HTR-8/SVneo (cell line): Measurements from ENCODE around the gene MAN1A1.
A peak's percentile ranks its signal among the peaks of the same experiment; 100 is the strongest.
"Not testable (repeated sequence)": the region's sequence is repeated elsewhere in the genome, so short reads cannot be mapped to it uniquely, and the experiment has no call there.

Experiments used
- DNase-seq: peaks from one replicate; pipeline ENCODE4 v3.0.0; 2011; ENCODE audit warnings: low spot score, mixed read lengths; ENCODE audit not compliant: insufficient read length
- FAIRE-seq: peaks from 2 replicates; lab custom pipeline; 2011; peaks lifted over from hg19 to GRCh38; lab: Jason Lieb, UNC

MAN1A1 gene

DNA sequence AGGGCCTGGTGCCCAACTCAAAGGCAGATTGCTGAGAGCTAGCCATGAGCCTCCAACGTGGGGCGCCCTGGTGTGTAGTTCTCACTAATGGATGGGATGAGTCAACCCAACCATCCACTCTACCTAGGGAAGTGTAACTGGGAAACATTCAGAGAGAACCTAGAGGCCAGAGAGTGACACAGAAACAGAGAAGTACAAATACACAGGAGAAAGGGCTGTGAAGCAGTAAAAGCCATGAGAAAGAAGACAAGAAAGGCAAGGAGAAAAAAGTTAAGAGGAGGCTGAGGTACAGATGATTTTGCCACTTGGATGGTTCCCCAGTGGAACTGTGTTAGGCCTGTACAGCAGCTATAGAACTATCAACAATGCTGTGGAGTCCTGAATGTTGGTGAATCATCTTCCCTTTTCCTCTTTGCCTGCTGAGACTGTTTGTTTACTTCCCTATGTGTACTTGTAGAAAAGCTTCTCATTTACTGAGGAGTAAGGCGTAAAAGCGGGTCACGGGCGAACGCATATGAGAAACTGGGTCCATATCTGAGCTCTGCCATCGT lies 39.0 kb downstream of the MAN1A1 start:
- DNase-seq, result no peak
- FAIRE-seq, result no peak

DNA sequence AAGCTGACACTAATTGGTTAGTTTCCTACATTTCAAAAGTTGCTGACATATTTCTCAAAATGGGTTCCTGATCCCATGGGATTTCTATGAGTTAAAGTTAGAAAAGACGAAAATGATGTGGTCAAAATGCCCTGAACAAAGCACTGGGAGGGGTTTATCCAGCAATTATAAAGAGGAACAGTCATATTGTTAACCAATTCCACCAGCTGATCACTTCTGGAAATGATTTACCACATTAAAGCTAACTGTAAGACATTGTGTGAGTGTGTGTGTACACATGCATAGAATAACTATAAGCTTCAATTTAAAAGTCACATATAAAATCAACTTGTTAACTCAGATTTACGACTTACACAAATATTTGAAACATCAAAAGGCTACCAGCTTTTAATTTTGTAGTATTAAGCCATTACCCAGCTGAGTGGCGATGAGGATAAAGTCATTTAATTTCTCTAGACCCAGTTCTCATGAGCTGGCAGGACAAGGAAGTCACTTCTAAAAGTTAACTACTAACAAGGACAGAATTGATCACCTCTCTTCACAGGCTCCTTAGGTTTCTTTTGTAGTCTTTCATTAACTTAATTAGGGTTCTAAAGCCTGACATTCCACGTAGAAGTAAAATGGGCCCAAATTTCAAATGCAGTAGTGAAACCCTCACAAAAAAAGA lies 40.4 kb downstream of the MAN1A1 start:
- no peak for FAIRE-seq
- no peak for DNase-seq

DNA sequence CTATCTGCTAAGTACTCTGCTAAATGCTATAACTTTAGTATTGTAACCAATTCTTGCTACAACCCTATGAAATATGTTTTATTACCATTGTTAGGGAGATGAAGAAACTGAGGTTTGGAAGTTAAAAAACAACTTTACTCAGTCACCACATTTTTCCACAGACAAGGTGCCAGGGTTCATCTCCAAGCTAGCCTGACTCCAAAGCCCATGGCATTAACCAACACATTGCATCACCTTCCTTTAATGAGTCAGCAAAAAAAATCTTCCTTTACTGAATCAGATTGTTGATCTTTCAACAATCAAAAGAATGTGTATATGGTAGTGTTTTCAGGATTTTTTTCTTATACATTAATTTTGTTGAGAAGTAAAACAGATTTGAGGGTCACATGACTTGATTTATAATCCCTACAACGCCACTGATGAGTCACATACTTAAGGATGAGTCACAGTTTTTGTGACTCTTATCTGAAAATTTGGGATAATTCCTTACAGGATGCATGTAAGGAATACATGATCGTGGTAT lies 41.5 kb downstream of the MAN1A1 start:
- DNase-seq, result peak; percentile 5
- no peak for FAIRE-seq

DNA sequence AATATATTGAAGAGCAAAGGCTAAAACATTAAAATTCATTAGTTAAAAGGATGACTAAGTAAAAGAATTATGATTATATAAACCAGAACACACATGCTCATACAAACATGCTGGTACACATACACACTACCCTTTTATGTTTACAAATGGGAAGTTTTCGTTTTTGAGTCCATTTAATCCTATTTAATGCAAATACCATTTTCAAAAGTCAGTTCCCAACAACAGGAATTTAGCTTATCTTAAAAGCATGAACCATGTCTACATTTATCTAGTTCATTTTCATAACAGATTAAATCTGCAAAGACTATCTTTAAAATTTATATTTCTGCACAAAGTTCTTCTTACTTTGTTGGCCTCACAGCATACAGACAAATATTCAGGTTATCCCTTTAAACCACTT lies 42.5 kb downstream of the MAN1A1 start:
- DNase-seq (no peak), FAIRE-seq (no peak)

DNA sequence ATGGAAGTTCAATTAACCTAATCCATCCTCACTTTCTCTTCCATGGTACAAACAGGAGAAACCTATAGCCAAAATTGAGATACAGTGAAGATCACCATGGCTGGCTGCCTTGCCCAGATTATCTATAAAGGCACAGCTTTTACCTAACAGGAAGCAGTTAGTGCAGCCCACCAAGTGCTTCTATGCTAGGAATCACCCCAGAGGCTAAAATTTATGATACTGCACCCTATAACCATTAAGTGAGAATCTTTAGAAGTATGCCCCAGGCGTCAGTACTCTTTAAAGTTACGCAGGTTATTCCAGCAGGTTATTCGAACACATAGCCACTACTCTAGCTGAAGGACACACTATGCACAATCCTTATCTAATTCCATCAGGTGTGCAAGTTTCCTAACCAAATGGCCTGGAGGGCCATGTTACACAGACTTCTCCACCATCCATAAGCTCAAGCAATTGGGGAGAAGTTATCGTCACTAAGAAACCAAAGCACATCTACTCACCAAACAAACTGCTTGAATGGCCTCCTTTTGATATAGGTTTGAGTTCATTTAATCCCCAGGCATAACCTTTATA lies 43.1 kb downstream of the MAN1A1 start:
- FAIRE-seq, result no peak
- no peak for DNase-seq

DNA sequence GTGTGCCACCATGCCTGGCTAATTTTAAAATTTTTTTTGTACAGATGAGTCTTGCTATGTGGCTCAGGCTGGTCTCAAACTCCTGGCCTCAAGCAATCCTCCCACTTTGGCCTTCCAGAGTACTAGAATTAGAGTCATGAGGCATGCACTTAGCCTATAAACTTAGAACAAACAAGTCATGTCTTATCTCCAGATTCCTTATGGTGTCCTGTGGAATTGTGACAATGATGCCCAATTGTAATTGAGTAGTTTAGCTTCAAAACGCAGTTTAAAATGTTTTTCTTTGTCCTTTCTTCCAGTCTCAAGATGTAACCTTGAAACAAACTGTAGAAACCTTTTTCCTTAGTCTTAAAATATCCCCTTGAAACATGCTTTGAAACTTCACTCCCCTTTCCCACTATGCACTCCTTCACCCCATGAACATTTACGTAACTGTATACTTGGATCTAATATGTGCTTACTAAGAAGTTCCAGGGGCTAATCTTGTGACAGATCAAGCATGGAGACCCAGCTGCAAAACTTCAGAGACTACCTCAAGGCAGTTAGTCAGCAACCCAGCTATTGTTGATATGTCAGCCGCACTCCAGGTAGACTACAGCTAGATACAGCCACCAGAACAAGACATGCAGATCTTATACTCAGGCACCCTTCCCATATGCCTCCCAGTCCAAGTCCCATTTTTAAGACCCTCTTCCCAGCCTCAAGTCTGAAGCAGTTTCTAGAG lies 46.2 kb downstream of the MAN1A1 start:
- DNase-seq, result no peak
- FAIRE-seq, result no peak

DNA sequence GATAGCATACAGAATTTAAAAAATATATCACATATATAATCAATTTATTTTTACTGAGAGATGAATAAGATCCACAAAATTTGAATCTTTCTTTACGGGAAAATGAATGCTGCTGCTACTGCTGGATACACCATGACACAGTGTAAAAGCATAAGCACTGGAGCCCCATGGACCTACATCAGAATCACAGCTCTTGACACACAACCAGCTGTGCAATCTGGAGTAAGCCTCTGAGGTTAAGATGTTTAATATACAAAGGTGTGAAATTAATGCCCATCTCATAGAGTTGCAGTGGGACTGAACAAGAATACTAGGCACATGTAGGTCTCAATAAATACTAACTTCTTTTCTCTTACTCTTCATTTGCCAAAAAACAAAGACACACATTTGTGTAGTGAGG lies 48.1 kb downstream of the MAN1A1 start:
- DNase-seq, result no peak
- FAIRE-seq, result no peak

DNA sequence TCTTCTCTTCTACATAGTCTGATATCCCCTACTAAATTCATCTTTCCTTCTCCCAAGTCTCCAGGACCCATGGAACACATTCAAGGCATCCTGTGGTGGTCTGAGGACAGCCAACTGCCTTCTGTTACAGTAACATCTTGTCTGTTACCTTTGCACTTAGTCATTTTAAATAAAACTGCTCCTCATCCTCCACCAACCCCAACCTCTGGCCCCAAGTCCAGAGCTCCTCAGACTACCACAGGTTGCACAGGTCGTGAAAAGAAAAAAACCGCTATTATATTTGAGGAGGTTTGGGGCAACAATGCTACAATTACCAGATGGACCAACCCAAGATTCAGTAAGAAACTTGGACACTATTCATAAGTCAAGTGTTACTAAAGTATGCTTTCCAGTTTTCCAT lies 49.9 kb downstream of the MAN1A1 start:
- DNase-seq (no peak), FAIRE-seq (no peak)

DNA sequence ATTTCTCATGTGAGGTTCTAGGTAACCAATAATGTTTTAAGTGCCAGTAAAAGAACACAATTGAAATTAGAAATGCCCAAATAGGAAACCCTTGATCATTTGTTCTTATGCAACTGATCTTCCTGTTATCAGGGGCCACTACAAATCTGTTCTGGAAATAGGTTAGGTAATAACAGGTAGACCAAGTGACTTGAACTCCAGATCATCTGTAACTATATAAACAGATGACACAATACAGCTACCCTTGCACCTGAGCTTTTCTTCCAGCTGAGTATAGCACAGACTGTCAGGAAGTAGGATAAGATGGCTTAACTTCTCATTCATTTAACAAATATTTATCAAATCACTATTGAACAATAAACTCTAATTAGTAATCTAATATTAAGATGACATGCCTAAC lies 52.5 kb downstream of the MAN1A1 start:
- FAIRE-seq (no peak), DNase-seq (no peak)

DNA sequence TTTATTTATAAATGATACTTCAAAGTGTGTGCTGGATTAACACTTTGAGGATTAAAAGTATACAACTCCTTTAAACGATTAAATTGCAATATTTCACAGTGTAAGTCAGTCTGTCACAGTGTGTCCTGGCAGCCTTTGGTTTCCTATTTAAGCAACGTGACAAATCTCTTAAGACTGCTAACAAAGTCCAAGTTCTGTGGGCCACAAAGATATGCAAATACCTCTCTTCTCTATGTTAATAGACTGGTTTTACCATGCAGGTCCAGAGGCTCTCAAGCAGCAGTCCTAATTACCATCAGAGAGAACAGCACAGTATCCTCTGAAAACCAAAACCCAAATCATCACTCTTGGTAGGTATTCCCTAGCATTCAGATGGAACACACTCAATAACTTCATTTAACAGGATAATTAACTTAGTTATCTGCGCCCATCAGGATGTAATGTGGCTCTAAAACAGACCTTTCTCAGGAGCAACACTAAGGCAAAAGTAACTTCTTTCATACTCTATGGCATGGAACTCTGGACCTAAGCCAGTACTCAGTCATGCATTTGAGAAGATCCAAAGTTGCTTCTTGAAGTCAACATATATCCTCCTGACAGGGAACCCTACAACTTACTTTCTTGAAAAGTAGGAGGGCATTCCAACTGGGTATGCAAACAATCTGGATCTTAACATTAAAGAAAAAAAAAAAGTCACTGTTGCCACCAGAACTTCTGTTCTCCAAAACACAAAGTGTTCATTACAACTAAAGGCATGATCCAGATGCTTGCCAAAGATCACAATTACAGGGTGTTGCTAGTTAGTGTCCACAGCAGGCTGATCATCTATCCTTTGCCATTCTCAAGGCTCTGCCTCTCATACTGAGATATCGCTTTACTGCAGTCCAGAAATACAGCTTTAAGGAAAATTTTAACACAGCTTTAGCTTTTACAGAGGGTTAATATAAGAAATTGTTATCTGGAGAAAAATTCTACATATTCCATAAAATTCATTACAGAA lies 53.2 kb downstream of the MAN1A1 start:
- DNase-seq, result no peak
- no peak for FAIRE-seq

DNA sequence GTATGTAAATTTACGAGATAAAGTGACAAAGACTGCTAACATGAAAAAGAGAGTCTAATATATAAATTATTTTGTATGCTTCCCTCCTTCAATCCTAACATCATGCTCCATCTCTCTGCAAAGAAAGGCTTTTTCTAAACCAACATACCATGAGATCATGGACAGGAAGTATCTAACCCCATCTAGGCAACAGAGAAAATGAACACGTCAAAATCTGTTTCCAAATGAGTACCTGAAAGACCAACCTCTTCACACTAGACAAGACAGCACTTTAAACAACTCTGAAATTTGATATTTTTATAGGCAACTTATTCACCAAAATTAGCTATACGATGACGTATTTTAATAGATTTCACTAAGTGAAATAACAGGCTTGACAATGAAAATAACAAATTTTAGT lies 54.6 kb downstream of the MAN1A1 start:
- no peak for DNase-seq
- FAIRE-seq, result no peak

DNA sequence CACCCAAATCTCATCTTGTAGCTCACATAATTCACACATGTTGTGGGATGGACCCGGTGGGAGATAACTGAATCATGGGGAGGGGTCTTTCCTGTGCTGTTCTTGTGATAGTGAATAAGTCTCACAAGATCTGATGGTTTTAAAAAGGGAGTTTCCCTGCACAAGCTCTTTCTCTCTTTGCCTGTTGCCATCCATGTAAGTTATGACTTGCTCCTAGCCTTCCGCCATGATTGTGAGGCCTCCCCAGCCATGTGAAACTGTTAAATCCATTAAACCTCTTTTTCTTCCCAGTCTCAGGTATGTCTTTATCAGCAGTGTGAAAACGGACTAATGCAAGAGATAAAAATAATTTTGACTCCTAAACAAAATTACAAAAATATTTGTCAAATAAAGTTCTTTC lies 58.5 kb downstream of the MAN1A1 start:
- FAIRE-seq, DNase-seq: not testable (repeated sequence)

DNA sequence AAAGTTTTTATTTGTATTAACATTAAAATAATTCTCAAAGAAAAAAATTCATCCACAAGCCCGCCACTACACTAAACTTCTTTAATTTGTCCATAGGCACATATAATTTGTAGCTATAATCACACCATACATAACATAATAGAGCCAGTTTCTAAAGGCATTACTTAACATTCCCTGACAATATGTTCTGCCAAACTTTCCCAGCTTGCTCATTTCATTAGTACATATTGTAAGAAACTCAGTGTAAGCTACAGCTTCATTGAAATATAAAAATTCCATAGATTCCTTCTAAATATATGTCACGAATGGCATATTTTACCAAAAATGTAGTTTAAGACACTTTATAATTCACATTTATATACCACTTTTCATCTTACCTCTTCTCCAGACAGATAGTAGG lies 59.3 kb downstream of the MAN1A1 start:
- FAIRE-seq, result no peak
- no peak for DNase-seq

DNA sequence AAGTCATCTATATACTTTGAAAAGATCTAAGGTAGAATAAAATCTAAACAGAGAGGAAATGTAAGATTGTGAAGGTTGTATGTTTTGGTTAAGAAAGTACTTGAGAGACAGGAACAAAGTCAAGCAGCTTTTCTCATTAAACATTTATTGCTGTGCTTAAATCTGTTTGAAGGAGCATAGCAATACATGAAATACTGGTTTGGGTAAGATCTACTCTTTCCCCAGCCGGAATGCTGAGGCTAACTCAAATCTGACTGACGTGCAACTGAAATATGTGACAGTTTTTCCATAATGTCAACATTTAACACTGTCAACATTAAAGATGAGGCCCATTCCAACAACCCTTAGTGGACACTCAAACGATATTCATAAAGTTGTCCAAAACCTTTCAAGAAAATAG lies 59.9 kb downstream of the MAN1A1 start:
- FAIRE-seq, result no peak

DNA sequence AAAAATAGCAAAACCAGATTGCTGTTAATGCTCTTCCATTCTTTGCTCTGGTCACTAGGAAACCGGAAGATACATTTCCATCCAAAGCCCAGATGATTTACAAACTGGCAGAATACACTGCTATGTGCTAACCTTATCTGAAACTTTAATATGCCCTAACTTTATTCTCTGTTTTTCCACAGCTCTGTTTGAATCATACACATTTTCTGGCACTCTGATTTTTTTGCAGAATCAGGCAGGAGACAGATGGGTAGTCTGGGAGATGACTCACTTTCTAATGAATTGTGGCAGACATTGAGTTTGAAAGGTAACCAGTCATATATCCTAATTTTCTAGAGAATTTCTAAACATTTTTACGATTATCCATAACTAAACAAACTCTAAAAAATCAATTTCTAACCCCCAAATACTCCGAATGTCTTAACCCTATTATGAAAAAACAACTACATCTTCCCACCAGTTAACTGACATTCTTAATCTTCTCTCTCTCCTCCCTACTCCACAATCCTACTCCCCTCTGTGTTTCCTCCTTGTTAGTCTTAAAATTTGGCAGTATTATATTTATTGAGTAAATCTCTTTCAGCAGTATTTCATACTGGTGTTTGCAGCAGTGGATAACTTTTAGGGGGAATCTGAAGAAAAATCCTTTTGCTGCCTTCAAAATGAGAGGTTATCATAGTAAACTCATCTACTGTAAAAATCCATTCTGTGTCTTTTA lies 63.5 kb downstream of the MAN1A1 start:
- DNase-seq, result no peak
- no peak for FAIRE-seq

More for the DNA sequence above, 59.9 kb downstream of the MAN1A1 start:
- no peak for DNase-seq

DNA sequence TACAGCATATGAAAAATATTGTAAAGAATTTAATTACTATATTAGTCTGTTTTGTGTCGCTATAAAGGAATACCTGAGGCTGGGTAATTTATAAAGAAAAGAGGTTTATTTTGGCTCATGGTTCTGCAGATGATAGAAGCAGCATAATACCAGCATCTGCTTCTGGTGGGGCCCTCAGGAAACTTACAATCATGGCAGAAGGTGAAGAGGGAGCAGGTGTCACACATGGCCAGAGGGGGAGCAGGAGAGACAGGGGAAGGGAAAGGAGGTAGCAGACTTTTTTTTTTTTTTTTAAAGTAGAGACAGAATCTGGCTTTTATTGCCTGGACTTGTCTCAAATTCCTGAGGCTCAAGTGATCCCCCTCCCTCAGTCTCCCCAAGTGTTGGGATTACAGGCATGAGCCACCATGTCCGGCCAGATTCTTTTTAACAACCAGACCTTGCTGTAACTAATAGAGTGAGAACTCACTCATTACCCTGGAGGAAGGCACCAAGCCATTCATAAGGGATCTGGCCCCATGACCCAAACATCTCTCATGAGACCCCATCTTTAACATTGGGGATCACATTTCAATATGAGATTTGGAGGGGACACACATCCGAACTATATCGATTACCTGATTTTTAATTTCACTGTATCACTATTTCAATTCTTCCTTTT lies 64.6 kb downstream of the MAN1A1 start:
- FAIRE-seq, result no peak
- DNase-seq, result no peak

DNA sequence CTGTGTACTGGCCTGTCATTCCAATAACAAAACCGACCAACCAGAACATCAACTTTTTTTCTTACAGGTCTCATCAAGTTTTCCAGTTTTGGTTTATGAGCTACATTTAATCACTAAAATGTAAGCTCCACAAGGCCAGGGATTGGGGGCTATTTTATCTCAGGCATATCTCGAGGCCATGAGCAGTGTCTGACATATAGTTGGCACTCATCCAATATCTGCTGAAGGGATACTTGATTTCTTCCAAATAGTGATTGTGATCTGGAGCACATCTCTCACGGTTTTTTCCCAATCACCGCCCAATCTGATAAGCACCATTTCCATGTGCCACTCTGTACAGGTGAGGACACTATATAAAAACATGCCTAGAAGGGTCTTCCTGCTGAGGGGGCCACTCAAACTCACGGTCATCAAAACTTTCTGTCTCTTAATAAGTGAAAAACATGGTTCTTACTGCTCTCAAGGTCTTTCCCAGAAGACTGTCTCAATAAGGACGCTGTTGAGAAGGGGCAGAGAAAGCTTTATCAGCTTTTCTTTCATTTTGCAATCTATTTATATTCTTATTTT lies 65.5 kb downstream of the MAN1A1 start:
- FAIRE-seq (no peak), DNase-seq (no peak)

DNA sequence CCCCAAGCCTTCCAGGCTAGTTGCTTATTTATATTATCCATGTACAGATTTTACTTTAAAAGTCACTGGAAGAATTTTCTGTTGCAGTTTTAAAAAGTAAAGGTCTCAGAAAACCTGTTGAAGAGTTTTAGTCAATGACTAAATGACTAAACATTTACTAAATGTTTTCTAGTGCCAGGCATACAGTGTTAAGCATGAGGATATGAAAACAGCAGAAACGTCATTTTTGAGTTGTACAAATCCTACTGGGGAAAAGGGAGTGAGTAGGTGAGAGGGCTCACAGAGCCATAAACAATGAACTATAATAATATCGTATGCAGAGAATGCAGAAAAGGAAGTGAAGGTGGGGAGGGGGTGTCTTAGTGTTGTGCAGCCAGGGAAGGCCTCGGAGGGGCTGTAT lies 66.3 kb downstream of the MAN1A1 start:
- FAIRE-seq, result no peak
- no peak for DNase-seq

DNA sequence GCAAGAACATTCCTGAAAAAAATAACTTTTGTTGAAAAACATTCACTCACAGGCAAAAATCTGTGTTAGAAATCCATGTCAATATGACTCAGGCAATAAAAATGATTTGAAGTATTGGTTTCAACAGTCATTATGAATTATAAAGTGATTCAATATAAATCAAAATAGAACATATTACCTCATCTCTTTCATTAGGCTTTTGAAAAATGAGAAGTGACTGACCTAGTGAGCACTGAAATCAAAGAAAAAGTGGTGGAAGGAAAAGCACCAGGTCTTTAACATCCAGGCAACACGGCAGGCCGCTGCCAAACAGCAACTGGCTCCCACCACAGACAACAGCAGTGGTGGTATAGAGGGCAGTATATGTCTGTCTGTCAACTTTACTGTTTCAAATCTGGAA lies 68.9 kb downstream of the MAN1A1 start:
- DNase-seq, result no peak
- no peak for FAIRE-seq
